ENCODE measurements around the gene GAN. TPM values are rescaled to one million over a fixed set of nuclear protein-coding genes. Genes with fewer than 3 reads are reported as not detected.

The GAN gene
- total RNA-seq, 1 donor from 2014 or later: 20.9 TPM

- H3K9me3 ChIP-seq (ENCODE audit: insufficient read depth, low read depth, low read length): no peaks in the 10 kb centered on the region
- FAIRE-seq (no peak), DNase-seq (ENCODE audit: low read depth) (no peak)
- H3K27me3 Mint-ChIP-seq (ENCODE audit: low read depth, unreplicated experiment): peaks cover 11% of the 10 kb centered on the region
- no peaks in the 10 kb centered on the region for H4K20me1 ChIP-seq (ENCODE audit: insufficient read depth, low read length)
- no peak overlapping the region for H3K9ac ChIP-seq (ENCODE audit: low read length)
- no peak overlapping the region for H3K27ac Mint-ChIP-seq (ENCODE audit: unreplicated experiment)
- no peaks in the 10 kb centered on the region for H3K36me3 ChIP-seq (ENCODE audit: insufficient read depth, low read length)
- H3K79me2 ChIP-seq (ENCODE audit: insufficient read depth, low read length): no peaks in the 10 kb centered on the region
- H3K36me3 Mint-ChIP-seq (ENCODE audit: low read depth, unreplicated experiment): no peaks in the 10 kb centered on the region
- no peak overlapping the region for H3K4me3 Mint-ChIP-seq (ENCODE audit: unreplicated experiment)
- no peak overlapping the region for H3K27ac ChIP-seq (ENCODE audit: low read depth, low read length)
- H3K4me1 ChIP-seq (ENCODE audit: insufficient read depth, low read length): no peaks in the 10 kb centered on the region
- no peaks in the 10 kb centered on the region for H3K9me3 Mint-ChIP-seq (ENCODE audit: unreplicated experiment)
- H3K4me2 ChIP-seq (ENCODE audit: low read length): no peak overlapping the region
- H2AFZ ChIP-seq (ENCODE audit: low read depth, low read length): no peak overlapping the region
- H3K4me3 ChIP-seq (ENCODE audit: insufficient read depth, low read depth, low read length): no peak overlapping the region
- no peaks in the 10 kb centered on the region for H3K4me1 Mint-ChIP-seq (ENCODE audit: low read depth, unreplicated experiment)
- H3K27me3 ChIP-seq (ENCODE audit: insufficient read depth, low read length): peaks cover 7% of the 10 kb centered on the region
- TF ChIP-seq EZH2 (IDR thresholded peaks at IDR 0.05; ENCODE audit: insufficient read depth, low read length): no peak
- TF ChIP-seq CTCF (IDR thresholded peaks at IDR 0.05; ENCODE audit: insufficient read depth, low read depth, low read length): no peak
These were observed 38.4 kb upstream of the GAN start for GRCh38 chr16:81276323-81276722.

GRCh38 chr16:81277541-81278080, 37.2 kb upstream of the GAN start:
- no peak for TF ChIP-seq EZH2 (IDR thresholded peaks at IDR 0.05; ENCODE audit: insufficient read depth, low read length)
- TF ChIP-seq CTCF (IDR thresholded peaks at IDR 0.05; ENCODE audit: insufficient read depth, low read depth, low read length): no peak
- Histone ChIP-seq H3K27me3 (ENCODE audit: insufficient read depth, low read length) (peaks cover 4% of the 10 kb centered on the region), H3K4me2 (ENCODE audit: low read length) (no peak overlapping the region), H3K9me3 (ENCODE audit: insufficient read depth, low read depth, low read length) (no peaks in the 10 kb centered on the region), H3K9ac (ENCODE audit: low read length) (no peak overlapping the region), H2AFZ (ENCODE audit: low read depth, low read length) (no peak overlapping the region), H3K4me3 (ENCODE audit: insufficient read depth, low read depth, low read length) (no peak overlapping the region), H3K36me3 (ENCODE audit: insufficient read depth, low read length) (no peaks in the 10 kb centered on the region), H4K20me1 (ENCODE audit: insufficient read depth, low read length) (no peaks in the 10 kb centered on the region), H3K4me1 (ENCODE audit: insufficient read depth, low read length) (no peaks in the 10 kb centered on the region), H3K79me2 (ENCODE audit: insufficient read depth, low read length) (no peaks in the 10 kb centered on the region), H3K27ac (ENCODE audit: low read depth, low read length) (no peak overlapping the region)
- DNase-seq (ENCODE audit: low read depth): no peak
- H3K4me3 Mint-ChIP-seq (ENCODE audit: unreplicated experiment): no peak overlapping the region
- no peaks in the 10 kb centered on the region for H3K36me3 Mint-ChIP-seq (ENCODE audit: low read depth, unreplicated experiment)
- no peaks in the 10 kb centered on the region for H3K9me3 Mint-ChIP-seq (ENCODE audit: unreplicated experiment)
- no peaks in the 10 kb centered on the region for H3K4me1 Mint-ChIP-seq (ENCODE audit: low read depth, unreplicated experiment)
- no peak for FAIRE-seq
- H3K27ac Mint-ChIP-seq (ENCODE audit: unreplicated experiment): no peak overlapping the region
- H3K27me3 Mint-ChIP-seq (ENCODE audit: low read depth, unreplicated experiment): peaks cover 11% of the 10 kb centered on the region

- Mint-ChIP-seq H3K4me1 (ENCODE audit: low read depth, unreplicated experiment) (no peaks in the 10 kb centered on the region), H3K4me3 (ENCODE audit: unreplicated experiment) (no peak overlapping the region), H3K27me3 (ENCODE audit: low read depth, unreplicated experiment) (peaks cover 9% of the 10 kb centered on the region), H3K27ac (ENCODE audit: unreplicated experiment) (no peak overlapping the region), H3K36me3 (ENCODE audit: low read depth, unreplicated experiment) (no peaks in the 10 kb centered on the region), H3K9me3 (ENCODE audit: unreplicated experiment) (no peaks in the 10 kb centered on the region)
- no peak overlapping the region for H3K27ac ChIP-seq (ENCODE audit: low read depth, low read length)
- no peak overlapping the region for H3K4me2 ChIP-seq (ENCODE audit: low read length)
- no peaks in the 10 kb centered on the region for H3K9me3 ChIP-seq (ENCODE audit: insufficient read depth, low read depth, low read length)
- H3K4me3 ChIP-seq (ENCODE audit: insufficient read depth, low read depth, low read length): no peak overlapping the region
- no peaks in the 10 kb centered on the region for H4K20me1 ChIP-seq (ENCODE audit: insufficient read depth, low read length)
- H3K79me2 ChIP-seq (ENCODE audit: insufficient read depth, low read length): no peaks in the 10 kb centered on the region
- H3K9ac ChIP-seq (ENCODE audit: low read length): no peak overlapping the region
- H3K4me1 ChIP-seq (ENCODE audit: insufficient read depth, low read length): no peaks in the 10 kb centered on the region
- H3K27me3 ChIP-seq (ENCODE audit: insufficient read depth, low read length): peaks cover 2% of the 10 kb centered on the region
- TF ChIP-seq EZH2 (IDR thresholded peaks at IDR 0.05; ENCODE audit: insufficient read depth, low read length) (no peak), CTCF (IDR thresholded peaks at IDR 0.05; ENCODE audit: insufficient read depth, low read depth, low read length) (no peak)
- H2AFZ ChIP-seq (ENCODE audit: low read depth, low read length): no peak overlapping the region
- FAIRE-seq (no peak), DNase-seq (ENCODE audit: low read depth) (no peak)
- H3K36me3 ChIP-seq (ENCODE audit: insufficient read depth, low read length): no peaks in the 10 kb centered on the region
These were observed 36.2 kb upstream of the GAN start for GRCh38 chr16:81278526-81278925.

Data from astrocyte (in vitro differentiated cells and primary cell).